Measurements from ENCODE around the gene EFHC1.

- TF ChIP-seq CTCF (IDR thresholded peaks at IDR 0.05) (no peak), EZH2 (IDR thresholded peaks at IDR 0.05) (no peak)
Observed at GRCh38 chr6:52389626-52390360, 30.3 kb upstream of the EFHC1 start.

Measured in neural progenitor cell (in vitro differentiated cells).